Endodermal cell (in vitro differentiated cells): Measurements from ENCODE around the gene SH3PXD2B. TPM values are rescaled to one million over a fixed set of nuclear protein-coding genes. Genes with fewer than 3 reads are reported as not detected.

Experiments
- DNase-seq: peaks from one replicate; pipeline ENCODE4 v3.0.0-alpha.2; 2017
- H3K27ac ChIP-seq: 2 replicates; pipeline ENCODE4 v1.5.1; 2013; ENCODE audit warnings: mild to moderate bottlenecking, low read depth, low read length, moderate library complexity
- H3K27me3 ChIP-seq: 2 replicates; pipeline ENCODE4 v1.6.1; 2013; ENCODE audit warnings: mild to moderate bottlenecking, low read length, moderate library complexity; ENCODE audit not compliant: insufficient read depth, control insufficient read depth, poor library complexity, severe bottlenecking
- H3K36me3 ChIP-seq: 2 replicates; pipeline ENCODE4 v1.7.0; 2013; ENCODE audit warnings: mild to moderate bottlenecking, low read length, moderate library complexity; ENCODE audit not compliant: control insufficient read depth, insufficient read depth
- H3K4me1 ChIP-seq: one replicate; pipeline ENCODE4 v1.7.0; 2013; ENCODE audit warnings: low read length; ENCODE audit not compliant: control insufficient read depth, insufficient read depth
- H3K4me3 ChIP-seq: 2 replicates; pipeline ENCODE4 v1.5.1; 2013; ENCODE audit warnings: mild to moderate bottlenecking, low read length, moderate library complexity
- H3K9ac ChIP-seq: 2 replicates; pipeline ENCODE4 v1.6.1; 2013; ENCODE audit warnings: mild to moderate bottlenecking, low read length, moderate library complexity; ENCODE audit not compliant: poor library complexity, severe bottlenecking; ENCODE audit errors: extremely low read depth
- H3K9me3 ChIP-seq: 2 replicates; pipeline ENCODE4 v1.6.1; 2013; ENCODE audit warnings: mild to moderate bottlenecking, low read length, moderate library complexity; ENCODE audit not compliant: control insufficient read depth
- H3K27ac Mint-ChIP-seq: 2 replicates; pipeline ENCODE4 v1.8.0; 2020; ENCODE audit warnings: mixed read lengths
- H3K27me3 Mint-ChIP-seq: 2 replicates; pipeline ENCODE4 v1.8.0; 2021; ENCODE audit warnings: mild to moderate bottlenecking, mixed read lengths; ENCODE audit not compliant: insufficient read depth
- H3K36me3 Mint-ChIP-seq: 2 replicates; pipeline ENCODE4 v1.8.0; 2020; ENCODE audit warnings: low read depth, mixed read lengths
- H3K4me1 Mint-ChIP-seq: 2 replicates; pipeline ENCODE4 v1.8.0; 2020; ENCODE audit warnings: mixed read lengths
- H3K4me3 Mint-ChIP-seq: 2 replicates; pipeline ENCODE4 v1.8.0; 2020; ENCODE audit warnings: mild to moderate bottlenecking, moderate library complexity, mixed read lengths
- H3K9me3 Mint-ChIP-seq: 2 replicates; pipeline ENCODE4 v1.8.0; 2020; ENCODE audit warnings: mild to moderate bottlenecking, mixed read lengths
- CTCF ChIP-seq: fragments of 200-600 bp; sonication (generic); conservative IDR thresholded peaks from 2 replicates; pipeline ENCODE4 v1.5.0; 2021; ENCODE audit warnings: antibody characterized with exemption, mild to moderate bottlenecking
- WGBS, 2 experiments: methylation state at CpG; one replicate each; pipeline versions ENCODE4 v1.1.5 to v1.1.7; 2013; ENCODE audit warnings: missing lambda C conversion rate in 2 of 2, mixed read lengths in 1 of 2; ENCODE audit not compliant: insufficient coverage in 1 of 2, insufficient read length in 1 of 2; 5-methylcytosine and 5-hydroxymethylcytosine counted together
- total RNA-seq, 2 donors: library from RNA; stranded (reverse); fragmentation: NEBNext Ultra II Directional in 1 of 2; extraction: Animal tissue kit (Norgen Biotek cat#: 25700) in 1 of 2; gene quantifications; 2 replicates in 1 of 2; 3 replicates in 1 of 2; pipeline ENCODE4 v1.2.1, GENCODE V29; 2021

Gene SH3PXD2B
- total RNA-seq, 2 donors from 2014 or later, result 62.2 to 74.9 TPM

- 96 to 98% methylated on average over 12 to 21 of the region's 21 CpGs for WGBS, 2 experiments
- no peak overlapping the region for H3K27ac Mint-ChIP-seq
- Histone ChIP-seq H3K4me3 (no peak overlapping the region), H3K27ac (no peak overlapping the region), H3K4me1 (no peaks in the 10 kb centered on the region), H3K9ac (no peak overlapping the region), H3K27me3 (no peaks in the 10 kb centered on the region), H3K9me3 (no peaks in the 10 kb centered on the region), H3K36me3 (peaks cover 68% of the 10 kb centered on the region)
- no peaks in the 10 kb centered on the region for H3K4me1 Mint-ChIP-seq
- peaks cover 66% of the 10 kb centered on the region for H3K36me3 Mint-ChIP-seq
- H3K27me3 Mint-ChIP-seq, result no peaks in the 10 kb centered on the region
- no peak for TF ChIP-seq CTCF
- no peak overlapping the region for H3K4me3 Mint-ChIP-seq
- no peak for DNase-seq
- H3K9me3 Mint-ChIP-seq, result no peaks in the 10 kb centered on the region
Observed at GRCh38 chr5:172380987-172381643, 73.2 kb downstream of the SH3PXD2B start.

- no peak for TF ChIP-seq CTCF
- Mint-ChIP-seq H3K4me1 (no peaks in the 10 kb centered on the region), H3K27ac (no peak overlapping the region), H3K4me3 (no peak overlapping the region), H3K27me3 (no peaks in the 10 kb centered on the region), H3K36me3 (peaks cover 66% of the 10 kb centered on the region), H3K9me3 (no peaks in the 10 kb centered on the region)
- H3K4me1 ChIP-seq, result no peaks in the 10 kb centered on the region
- no peaks in the 10 kb centered on the region for H3K9me3 ChIP-seq
- H3K4me3 ChIP-seq, result no peak overlapping the region
- H3K36me3 ChIP-seq, result peaks cover 66% of the 10 kb centered on the region
- no peak for DNase-seq
- WGBS, 2 experiments, result 96 to 98% methylated on average over 15 to 16 of the region's 18 CpGs
- H3K27ac ChIP-seq, result no peak overlapping the region
- no peak overlapping the region for H3K9ac ChIP-seq
- H3K27me3 ChIP-seq, result no peaks in the 10 kb centered on the region
Observed at GRCh38 chr5:172380301-172380986, 73.9 kb downstream of the SH3PXD2B start.

GRCh38 chr5:172379481-172379880, 74.8 kb downstream of the SH3PXD2B start:
- H3K27me3 ChIP-seq, result no peaks in the 10 kb centered on the region
- no peak overlapping the region for H3K4me3 ChIP-seq
- Mint-ChIP-seq H3K4me3 (no peak overlapping the region), H3K27me3 (no peaks in the 10 kb centered on the region), H3K9me3 (no peaks in the 10 kb centered on the region), H3K4me1 (no peaks in the 10 kb centered on the region), H3K36me3 (peaks cover 67% of the 10 kb centered on the region), H3K27ac (no peak overlapping the region)
- peaks cover 66% of the 10 kb centered on the region for H3K36me3 ChIP-seq
- DNase-seq, result no peak
- WGBS, 2 experiments, result 93 to 100% methylated on average over 2 to 3 of the region's 3 CpGs
- H3K9ac ChIP-seq, result no peak overlapping the region
- TF ChIP-seq CTCF, result no peak
- no peaks in the 10 kb centered on the region for H3K9me3 ChIP-seq
- H3K27ac ChIP-seq, result no peak overlapping the region
- no peaks in the 10 kb centered on the region for H3K4me1 ChIP-seq
